ENCODE data around the gene ARHGAP28. TPM values are rescaled to one million over a fixed set of nuclear protein-coding genes. Genes with fewer than 3 reads are reported as not detected.
"Not testable (repeated sequence)": the region's sequence is repeated elsewhere in the genome, so short reads cannot be mapped to it uniquely, and the experiment has no call there.

The ARHGAP28 gene
- total RNA-seq, 2 donors from 2014 or later, result 3.0 TPM

GRCh38 chr18:6819332-6819731, 89.8 kb downstream of the ARHGAP28 start:
- Histone ChIP-seq H3K9me3 (peaks cover 0 to 10% of the 10 kb centered on the region in 2 donors), H3K36me3 (no peaks in the 10 kb centered on the region), H3K27me3 (no peaks in the 10 kb centered on the region), H3K27ac (no peak overlapping the region), H3K4me3 (no peak overlapping the region), H3K4me1 (no peaks in the 10 kb centered on the region)
- no peak for DNase-seq (ENCODE audit: low spot score)
- TF ChIP-seq CTCF (IDR thresholded peaks at IDR 0.05), result no peak

GRCh38 chr18:6820314-6820713, 90.8 kb downstream of the ARHGAP28 start:
- H3K4me1 ChIP-seq, result no peaks in the 10 kb centered on the region
- H3K27me3 ChIP-seq, result no peaks in the 10 kb centered on the region
- no peak overlapping the region for H3K4me3 ChIP-seq
- TF ChIP-seq CTCF (IDR thresholded peaks at IDR 0.05), result no peak
- H3K36me3 ChIP-seq, result no peaks in the 10 kb centered on the region
- peaks cover 0 to 10% of the 10 kb centered on the region in 2 donors for H3K9me3 ChIP-seq
- no peak overlapping the region for H3K27ac ChIP-seq
- DNase-seq (ENCODE audit: low spot score), result no peak

- TF ChIP-seq CTCF (IDR thresholded peaks at IDR 0.05), result no peak
- no peak overlapping the region for H3K27ac ChIP-seq
- no peaks in the 10 kb centered on the region for H3K36me3 ChIP-seq
- H3K27me3 ChIP-seq, result no peaks in the 10 kb centered on the region
- DNase-seq (ENCODE audit: low spot score), result no peak
- no peak overlapping the region for H3K4me3 ChIP-seq
- H3K4me1 ChIP-seq, result no peaks in the 10 kb centered on the region
- H3K9me3 ChIP-seq, result peaks cover 0 to 10% of the 10 kb centered on the region in 2 donors
Observed at GRCh38 chr18:6821356-6821755, 91.8 kb downstream of the ARHGAP28 start.

- not testable (repeated sequence) for H3K27me3 ChIP-seq; H3K4me1 ChIP-seq; DNase-seq (ENCODE audit: low spot score); H3K27ac ChIP-seq; H3K9me3 ChIP-seq; H3K4me3 ChIP-seq; H3K36me3 ChIP-seq
Observed at GRCh38 chr18:6827161-6827560, 97.6 kb downstream of the ARHGAP28 start.

GRCh38 chr18:6827566-6827965, 98.0 kb downstream of the ARHGAP28 start:
- H3K27me3 ChIP-seq; H3K9me3 ChIP-seq; H3K4me1 ChIP-seq; H3K4me3 ChIP-seq; H3K36me3 ChIP-seq; H3K27ac ChIP-seq; DNase-seq (ENCODE audit: low spot score): not testable (repeated sequence)

GRCh38 chr18:6830916-6831315, 101.4 kb downstream of the ARHGAP28 start:
- H3K9me3 ChIP-seq, result peaks cover 0 to 6% of the 10 kb centered on the region in 2 donors
- H3K36me3 ChIP-seq, result no peaks in the 10 kb centered on the region
- no peaks in the 10 kb centered on the region for H3K27me3 ChIP-seq
- TF ChIP-seq CTCF (IDR thresholded peaks at IDR 0.05), result no peak
- no peak overlapping the region for H3K27ac ChIP-seq
- DNase-seq (ENCODE audit: low spot score), result no peak
- H3K4me3 ChIP-seq, result no peak overlapping the region
- H3K4me1 ChIP-seq, result no peaks in the 10 kb centered on the region

- no peak overlapping the region for H3K4me3 ChIP-seq
- no peaks in the 10 kb centered on the region for H3K4me1 ChIP-seq
- no peak for TF ChIP-seq CTCF (IDR thresholded peaks at IDR 0.05)
- H3K27ac ChIP-seq, result no peak overlapping the region
- DNase-seq (ENCODE audit: low spot score), result no peak
- H3K9me3 ChIP-seq, result peaks cover 0 to 6% of the 10 kb centered on the region in 2 donors
- no peaks in the 10 kb centered on the region for H3K27me3 ChIP-seq
- no peaks in the 10 kb centered on the region for H3K36me3 ChIP-seq
Observed at GRCh38 chr18:6835345-6835744, 105.8 kb downstream of the ARHGAP28 start.
